Endodermal cell (in vitro differentiated cells): ENCODE measurements around the gene SPNS2. TPM values are rescaled to one million over a fixed set of nuclear protein-coding genes. Genes with fewer than 3 reads are reported as not detected.

ENCODE experiments used
- DNase-seq: peaks from one replicate; pipeline ENCODE4 v3.0.0-alpha.2; 2017
- H3K27ac ChIP-seq: 2 replicates; pipeline ENCODE4 v1.5.1; 2013; ENCODE audit warnings: mild to moderate bottlenecking, low read depth, low read length, moderate library complexity
- H3K27me3 ChIP-seq: 2 replicates; pipeline ENCODE4 v1.6.1; 2013; ENCODE audit warnings: mild to moderate bottlenecking, low read length, moderate library complexity; ENCODE audit not compliant: insufficient read depth, control insufficient read depth, poor library complexity, severe bottlenecking
- H3K36me3 ChIP-seq: 2 replicates; pipeline ENCODE4 v1.7.0; 2013; ENCODE audit warnings: mild to moderate bottlenecking, low read length, moderate library complexity; ENCODE audit not compliant: control insufficient read depth, insufficient read depth
- H3K4me1 ChIP-seq: one replicate; pipeline ENCODE4 v1.7.0; 2013; ENCODE audit warnings: low read length; ENCODE audit not compliant: control insufficient read depth, insufficient read depth
- H3K4me3 ChIP-seq: 2 replicates; pipeline ENCODE4 v1.5.1; 2013; ENCODE audit warnings: mild to moderate bottlenecking, low read length, moderate library complexity
- H3K9ac ChIP-seq: 2 replicates; pipeline ENCODE4 v1.6.1; 2013; ENCODE audit warnings: mild to moderate bottlenecking, low read length, moderate library complexity; ENCODE audit not compliant: poor library complexity, severe bottlenecking; ENCODE audit errors: extremely low read depth
- H3K9me3 ChIP-seq: 2 replicates; pipeline ENCODE4 v1.6.1; 2013; ENCODE audit warnings: mild to moderate bottlenecking, low read length, moderate library complexity; ENCODE audit not compliant: control insufficient read depth
- H3K27ac Mint-ChIP-seq: 2 replicates; pipeline ENCODE4 v1.8.0; 2020; ENCODE audit warnings: mixed read lengths
- H3K27me3 Mint-ChIP-seq: 2 replicates; pipeline ENCODE4 v1.8.0; 2021; ENCODE audit warnings: mild to moderate bottlenecking, mixed read lengths; ENCODE audit not compliant: insufficient read depth
- H3K36me3 Mint-ChIP-seq: 2 replicates; pipeline ENCODE4 v1.8.0; 2020; ENCODE audit warnings: low read depth, mixed read lengths
- H3K4me1 Mint-ChIP-seq: 2 replicates; pipeline ENCODE4 v1.8.0; 2020; ENCODE audit warnings: mixed read lengths
- H3K4me3 Mint-ChIP-seq: 2 replicates; pipeline ENCODE4 v1.8.0; 2020; ENCODE audit warnings: mild to moderate bottlenecking, moderate library complexity, mixed read lengths
- H3K9me3 Mint-ChIP-seq: 2 replicates; pipeline ENCODE4 v1.8.0; 2020; ENCODE audit warnings: mild to moderate bottlenecking, mixed read lengths
- CTCF ChIP-seq: fragments of 200-600 bp; sonication (generic); conservative IDR thresholded peaks from 2 replicates; pipeline ENCODE4 v1.5.0; 2021; ENCODE audit warnings: antibody characterized with exemption, mild to moderate bottlenecking
- WGBS, 2 experiments: methylation state at CpG; one replicate each; pipeline versions ENCODE4 v1.1.5 to v1.1.7; 2013; ENCODE audit warnings: missing lambda C conversion rate in 2 of 2, mixed read lengths in 1 of 2; ENCODE audit not compliant: insufficient coverage in 1 of 2, insufficient read length in 1 of 2; 5-methylcytosine and 5-hydroxymethylcytosine counted together
- total RNA-seq, 2 donors: library from RNA; stranded (reverse); fragmentation: NEBNext Ultra II Directional in 1 of 2; extraction: Animal tissue kit (Norgen Biotek cat#: 25700) in 1 of 2; gene quantifications; 2 replicates in 1 of 2; 3 replicates in 1 of 2; pipeline ENCODE4 v1.2.1, GENCODE V29; 2021

The SPNS2 gene
- total RNA-seq, 2 donors from 2014 or later: 0.09 TPM; not detected in 1

GRCh38 chr17:4514779-4515178 is 16.1 kb downstream of the SPNS2 start:
- H3K4me1 Mint-ChIP-seq: no peaks in the 10 kb centered on the region
- no peak for TF ChIP-seq CTCF
- no peak overlapping the region for H3K4me3 ChIP-seq
- no peaks in the 10 kb centered on the region for H3K36me3 Mint-ChIP-seq
- H3K4me3 Mint-ChIP-seq: no peak overlapping the region
- WGBS, 2 experiments: 74 to 91% methylated on average over 4 to 11 of the region's 11 CpGs
- no peak overlapping the region for H3K9ac ChIP-seq
- H3K27ac ChIP-seq: no peak overlapping the region
- H3K27ac Mint-ChIP-seq: no peak overlapping the region
- no peaks in the 10 kb centered on the region for H3K27me3 ChIP-seq
- H3K4me1 ChIP-seq: no peaks in the 10 kb centered on the region
- H3K36me3 ChIP-seq: no peaks in the 10 kb centered on the region
- peaks cover 8% of the 10 kb centered on the region for H3K27me3 Mint-ChIP-seq
- no peak for DNase-seq
- H3K9me3 ChIP-seq: no peaks in the 10 kb centered on the region
- H3K9me3 Mint-ChIP-seq: no peaks in the 10 kb centered on the region

GRCh38 chr17:4515501-4515900 is 16.8 kb downstream of the SPNS2 start:
- WGBS, 2 experiments: 93 to 97% methylated on average over 5 of the region's 5 CpGs
- Histone ChIP-seq H3K4me3 (no peak overlapping the region), H3K9ac (no peak overlapping the region), H3K9me3 (no peaks in the 10 kb centered on the region), H3K27me3 (no peaks in the 10 kb centered on the region), H3K36me3 (no peaks in the 10 kb centered on the region), H3K4me1 (no peaks in the 10 kb centered on the region), H3K27ac (no peak overlapping the region)
- Mint-ChIP-seq H3K9me3 (no peaks in the 10 kb centered on the region), H3K36me3 (no peaks in the 10 kb centered on the region), H3K4me1 (no peaks in the 10 kb centered on the region), H3K4me3 (no peak overlapping the region), H3K27me3 (peaks cover 6% of the 10 kb centered on the region), H3K27ac (no peak overlapping the region)
- no peak for TF ChIP-seq CTCF
- DNase-seq: no peak

DNA sequence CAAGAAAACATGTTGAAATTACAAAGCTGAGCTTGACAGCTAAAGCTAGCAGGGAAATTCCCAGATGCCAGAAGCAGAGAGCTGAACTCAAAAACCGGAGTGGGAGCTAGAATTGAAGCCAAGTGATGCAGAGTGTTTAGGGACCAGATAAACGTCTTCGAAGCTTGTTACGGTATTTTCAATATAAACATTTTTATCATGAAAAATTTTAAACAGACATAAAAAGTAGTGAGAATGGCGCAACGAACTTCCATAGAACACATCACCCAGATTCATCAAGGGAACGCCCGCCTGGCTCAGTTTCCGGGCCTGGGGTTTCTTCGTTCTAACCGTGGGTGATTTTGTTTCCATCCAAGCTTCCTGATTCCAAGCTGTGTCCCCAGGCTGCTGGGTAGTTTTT is 18.1 kb downstream of the SPNS2 start:
- WGBS, 2 experiments: 92 to 96% methylated on average over 6 to 11 of the region's 11 CpGs
- H3K4me1 Mint-ChIP-seq: no peaks in the 10 kb centered on the region
- H3K9ac ChIP-seq: no peak overlapping the region
- H3K4me1 ChIP-seq: no peaks in the 10 kb centered on the region
- DNase-seq: no peak
- H3K4me3 Mint-ChIP-seq: no peak overlapping the region
- H3K27me3 ChIP-seq: no peaks in the 10 kb centered on the region
- H3K9me3 ChIP-seq: no peaks in the 10 kb centered on the region
- no peaks in the 10 kb centered on the region for H3K36me3 Mint-ChIP-seq
- H3K4me3 ChIP-seq: no peak overlapping the region
- no peak overlapping the region for H3K27ac ChIP-seq
- peaks cover 3% of the 10 kb centered on the region for H3K27me3 Mint-ChIP-seq
- no peaks in the 10 kb centered on the region for H3K36me3 ChIP-seq
- TF ChIP-seq CTCF: no peak
- no peak overlapping the region for H3K27ac Mint-ChIP-seq
- H3K9me3 Mint-ChIP-seq: no peaks in the 10 kb centered on the region
